ENCODE data around the gene IL15RA.
"Not testable (repeated sequence)": the region's sequence is repeated elsewhere in the genome, so short reads cannot be mapped to it uniquely, and the experiment has no call there.

IL15RA gene

GRCh38 chr10:5961405-5962100, 15.8 kb downstream of the IL15RA start:
- no peak overlapping the region for H3K4me3 ChIP-seq (ENCODE audit: low read depth, low read length)
- DNase-seq, result no peak
- H3K36me3 ChIP-seq, result no peaks in the 10 kb centered on the region
- TF ChIP-seq CTCF (IDR thresholded peaks at IDR 0.05; ENCODE audit: low read depth, low read length), result no peak
- H3K4me1 ChIP-seq, result no peaks in the 10 kb centered on the region
- H3K9me3 ChIP-seq, result no peaks in the 10 kb centered on the region
- H3K27me3 ChIP-seq, result no peaks in the 10 kb centered on the region

GRCh38 chr10:5960973-5961275, 16.4 kb downstream of the IL15RA start:
- H3K36me3 ChIP-seq; H3K4me3 ChIP-seq (ENCODE audit: low read depth, low read length); H3K4me1 ChIP-seq; DNase-seq; H3K9me3 ChIP-seq; H3K27me3 ChIP-seq: not testable (repeated sequence)

GRCh38 chr10:5960070-5960972, 17.0 kb downstream of the IL15RA start:
- H3K4me3 ChIP-seq (ENCODE audit: low read depth, low read length), result no peak overlapping the region
- DNase-seq, result no peak

GRCh38 chr10:5959581-5960069, 17.7 kb downstream of the IL15RA start:
- DNase-seq, result no peak

More at GRCh38 chr10:5960070-5960972, 17.0 kb downstream of the IL15RA start:
- Histone ChIP-seq H3K4me1 (no peaks in the 10 kb centered on the region), H3K36me3 (no peaks in the 10 kb centered on the region), H3K9me3 (no peaks in the 10 kb centered on the region), H3K27me3 (no peaks in the 10 kb centered on the region)
- no peak for TF ChIP-seq CTCF (IDR thresholded peaks at IDR 0.05; ENCODE audit: low read depth, low read length)

GRCh38 chr10:5959142-5959541, 18.2 kb downstream of the IL15RA start:
- TF ChIP-seq CTCF (IDR thresholded peaks at IDR 0.05; ENCODE audit: low read depth, low read length), result no peak
- Histone ChIP-seq H3K4me3 (ENCODE audit: low read depth, low read length) (no peak overlapping the region), H3K9me3 (no peaks in the 10 kb centered on the region), H3K27me3 (no peaks in the 10 kb centered on the region), H3K36me3 (no peaks in the 10 kb centered on the region), H3K4me1 (no peaks in the 10 kb centered on the region)
- DNase-seq, result no peak

More at GRCh38 chr10:5959581-5960069, 17.7 kb downstream of the IL15RA start:
- no peaks in the 10 kb centered on the region for H3K36me3 ChIP-seq
- no peaks in the 10 kb centered on the region for H3K9me3 ChIP-seq
- no peak overlapping the region for H3K4me3 ChIP-seq (ENCODE audit: low read depth, low read length)
- no peak for TF ChIP-seq CTCF (IDR thresholded peaks at IDR 0.05; ENCODE audit: low read depth, low read length)
- H3K27me3 ChIP-seq, result no peaks in the 10 kb centered on the region
- no peaks in the 10 kb centered on the region for H3K4me1 ChIP-seq

GRCh38 chr10:5958675-5959074, 18.7 kb downstream of the IL15RA start:
- Histone ChIP-seq H3K9me3 (no peaks in the 10 kb centered on the region), H3K4me3 (ENCODE audit: low read depth, low read length) (no peak overlapping the region), H3K4me1 (no peaks in the 10 kb centered on the region), H3K36me3 (no peaks in the 10 kb centered on the region), H3K27me3 (no peaks in the 10 kb centered on the region)
- TF ChIP-seq CTCF (IDR thresholded peaks at IDR 0.05; ENCODE audit: low read depth, low read length), result no peak
- DNase-seq, result no peak
